BE2C (cell line): Measurements from ENCODE around the gene UBR3.

ENCODE experiments used
- DNase-seq: peaks from one replicate; pipeline ENCODE4 v3.0.0-alpha.2; 2020
- H3K27me3 ChIP-seq: fragments of 250-450 bp; sonication (Bioruptor Pico); 2 replicates; pipeline ENCODE4 v1.5.1; 2020; ENCODE audit warnings: mild to moderate bottlenecking
- H3K36me3 ChIP-seq: fragments of 250-450 bp; sonication (Bioruptor Pico); 2 replicates; pipeline ENCODE4 v1.5.1; 2020; ENCODE audit warnings: mild to moderate bottlenecking
- H3K4me1 ChIP-seq: fragments of 250-450 bp; sonication (Bioruptor Pico); 2 replicates; pipeline ENCODE4 v1.5.1; 2020
- H3K4me3 ChIP-seq: 2 replicates; pipeline ENCODE4 v1.5.1; 2011; ENCODE audit warnings: low read depth, low read length
- H3K9me3 ChIP-seq: fragments of 250-450 bp; sonication (Bioruptor Pico); 2 replicates; pipeline ENCODE4 v1.5.1; 2020
- TF ChIP-seq, protein P1 (sequence below): IDR thresholded peaks from 2 replicates; pipeline ENCODE4 v1.5.1; 2012; ENCODE audit warnings: mild to moderate bottlenecking, low read depth, low read length

Gene UBR3

DNA sequence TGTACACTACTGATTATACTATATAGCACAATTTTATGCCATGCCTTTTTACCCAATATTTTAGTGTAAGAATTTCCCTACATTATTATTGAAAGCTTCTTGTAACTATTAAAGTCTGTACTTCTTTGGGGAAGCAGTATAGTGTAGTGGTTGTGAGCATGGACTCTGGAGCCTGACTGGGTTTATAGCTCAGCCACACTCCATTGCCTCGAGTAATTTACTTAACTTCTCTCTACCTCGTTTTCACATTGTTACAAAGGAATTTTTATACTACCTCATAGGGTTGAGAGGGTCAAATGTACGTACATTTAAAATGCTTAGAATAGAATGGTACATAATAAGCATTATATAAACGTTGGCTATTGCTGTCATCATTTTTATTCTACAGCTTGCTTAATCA is 139.2 kb downstream of the UBR3 start:
- Histone ChIP-seq H3K4me1 (no peaks in the 10 kb centered on the region), H3K36me3 (no peaks in the 10 kb centered on the region), H3K9me3 (no peaks in the 10 kb centered on the region), H3K4me3 (no peak overlapping the region), H3K27me3 (no peaks in the 10 kb centered on the region)
- TF ChIP-seq, protein P1, sequence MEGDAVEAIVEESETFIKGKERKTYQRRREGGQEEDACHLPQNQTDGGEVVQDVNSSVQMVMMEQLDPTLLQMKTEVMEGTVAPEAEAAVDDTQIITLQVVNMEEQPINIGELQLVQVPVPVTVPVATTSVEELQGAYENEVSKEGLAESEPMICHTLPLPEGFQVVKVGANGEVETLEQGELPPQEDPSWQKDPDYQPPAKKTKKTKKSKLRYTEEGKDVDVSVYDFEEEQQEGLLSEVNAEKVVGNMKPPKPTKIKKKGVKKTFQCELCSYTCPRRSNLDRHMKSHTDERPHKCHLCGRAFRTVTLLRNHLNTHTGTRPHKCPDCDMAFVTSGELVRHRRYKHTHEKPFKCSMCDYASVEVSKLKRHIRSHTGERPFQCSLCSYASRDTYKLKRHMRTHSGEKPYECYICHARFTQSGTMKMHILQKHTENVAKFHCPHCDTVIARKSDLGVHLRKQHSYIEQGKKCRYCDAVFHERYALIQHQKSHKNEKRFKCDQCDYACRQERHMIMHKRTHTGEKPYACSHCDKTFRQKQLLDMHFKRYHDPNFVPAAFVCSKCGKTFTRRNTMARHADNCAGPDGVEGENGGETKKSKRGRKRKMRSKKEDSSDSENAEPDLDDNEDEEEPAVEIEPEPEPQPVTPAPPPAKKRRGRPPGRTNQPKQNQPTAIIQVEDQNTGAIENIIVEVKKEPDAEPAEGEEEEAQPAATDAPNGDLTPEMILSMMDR: no peak
- DNase-seq: no peak

DNA sequence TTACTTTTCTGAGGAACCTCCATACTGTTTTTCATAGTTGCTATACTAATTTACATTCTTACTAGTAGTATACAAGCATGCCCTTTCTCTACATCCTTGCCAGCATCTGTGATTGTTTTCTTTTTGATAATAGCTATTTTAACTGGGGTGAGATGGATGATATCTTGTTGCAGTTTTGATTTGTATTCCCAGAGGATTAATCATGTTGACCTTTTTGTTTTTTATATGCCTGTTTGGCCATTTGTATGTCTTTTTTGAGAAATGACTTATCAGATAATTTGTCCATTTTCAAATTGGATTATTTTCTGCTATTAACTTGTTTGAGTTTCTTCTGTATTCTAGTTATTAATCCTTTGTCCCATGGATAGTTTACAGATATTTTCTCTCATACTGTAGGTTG is 141.5 kb downstream of the UBR3 start:
- no peak for DNase-seq
- Histone ChIP-seq H3K27me3 (no peaks in the 10 kb centered on the region), H3K9me3 (no peaks in the 10 kb centered on the region), H3K4me1 (no peaks in the 10 kb centered on the region), H3K4me3 (no peak overlapping the region), H3K36me3 (no peaks in the 10 kb centered on the region)
- TF ChIP-seq, protein P1: no peak

DNA sequence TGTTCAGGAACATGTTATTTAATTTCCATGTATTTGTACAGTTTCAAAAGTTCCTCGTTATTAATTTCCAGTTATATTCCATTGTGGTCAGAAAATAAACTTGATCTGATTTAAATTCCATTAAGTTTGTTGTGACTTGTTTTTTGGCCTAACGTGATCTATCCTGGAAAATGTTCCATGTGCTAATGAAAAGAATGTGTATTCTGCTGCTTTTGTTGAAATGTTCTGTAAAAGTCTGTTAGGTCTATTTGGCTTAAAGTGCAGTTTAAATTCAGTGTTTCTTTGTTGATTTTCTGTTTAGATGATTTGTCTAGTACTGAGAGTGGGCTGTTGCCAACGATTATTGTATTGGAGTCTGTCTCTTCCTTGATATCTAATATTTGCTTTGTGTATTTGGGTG is 148.0 kb downstream of the UBR3 start:
- Histone ChIP-seq H3K4me3 (no peak overlapping the region), H3K4me1 (no peaks in the 10 kb centered on the region), H3K27me3 (no peaks in the 10 kb centered on the region), H3K36me3 (no peaks in the 10 kb centered on the region), H3K9me3 (no peaks in the 10 kb centered on the region)
- no peak for DNase-seq
- TF ChIP-seq, protein P1: no peak

DNA sequence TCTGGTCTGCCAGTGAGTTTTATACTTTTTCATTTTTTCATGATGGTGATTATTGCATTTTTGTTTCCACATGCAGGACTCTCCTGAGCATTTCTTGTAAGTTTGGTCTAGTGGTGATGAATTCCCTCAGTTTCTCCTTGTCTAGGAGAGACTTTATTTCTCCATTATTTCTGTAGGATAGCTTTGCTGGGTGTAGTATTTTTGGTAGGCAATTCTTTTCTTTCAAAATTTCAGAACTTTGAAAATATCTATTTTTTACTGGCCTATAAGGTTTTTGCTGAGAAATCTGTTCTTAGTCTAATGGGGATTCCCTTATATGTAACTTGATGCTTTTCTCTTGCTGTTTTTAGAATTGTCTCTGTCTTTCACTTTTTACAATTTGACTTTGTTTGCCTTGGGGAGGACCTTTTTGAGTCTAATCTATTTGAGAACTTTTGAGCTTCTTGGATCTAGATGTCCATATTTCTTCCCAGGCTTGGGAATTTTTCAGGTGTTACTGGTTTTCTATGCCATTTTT is 149.1 kb downstream of the UBR3 start:
- H3K9me3 ChIP-seq: no peaks in the 10 kb centered on the region
- H3K27me3 ChIP-seq: no peaks in the 10 kb centered on the region
- TF ChIP-seq, protein P1: no peak
- no peak overlapping the region for H3K4me3 ChIP-seq
- no peaks in the 10 kb centered on the region for H3K36me3 ChIP-seq
- H3K4me1 ChIP-seq: no peaks in the 10 kb centered on the region
- no peak for DNase-seq

DNA sequence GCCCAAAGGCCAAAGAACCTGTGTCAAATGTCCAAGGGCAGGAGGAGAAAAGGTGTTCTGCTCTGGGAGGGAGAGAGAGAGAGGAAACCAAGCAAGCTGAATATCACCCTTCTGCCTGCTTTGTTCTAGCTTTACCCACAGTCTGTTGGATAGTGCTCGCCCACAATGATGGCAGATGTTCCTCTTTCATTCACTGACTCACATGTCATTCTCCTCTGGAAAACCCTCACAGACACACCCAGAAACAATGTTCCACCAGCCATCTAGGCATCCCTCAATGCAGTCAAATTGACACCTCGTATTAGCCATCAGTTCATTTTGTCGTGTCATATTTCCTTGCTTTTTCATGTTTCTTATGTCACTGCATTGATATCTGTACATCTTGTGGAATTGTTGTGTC is 150.3 kb downstream of the UBR3 start:
- Histone ChIP-seq H3K4me3 (no peak overlapping the region), H3K4me1 (no peaks in the 10 kb centered on the region), H3K36me3 (no peaks in the 10 kb centered on the region), H3K9me3 (no peaks in the 10 kb centered on the region), H3K27me3 (no peaks in the 10 kb centered on the region)
- DNase-seq: no peak
- TF ChIP-seq, protein P1: no peak

DNA sequence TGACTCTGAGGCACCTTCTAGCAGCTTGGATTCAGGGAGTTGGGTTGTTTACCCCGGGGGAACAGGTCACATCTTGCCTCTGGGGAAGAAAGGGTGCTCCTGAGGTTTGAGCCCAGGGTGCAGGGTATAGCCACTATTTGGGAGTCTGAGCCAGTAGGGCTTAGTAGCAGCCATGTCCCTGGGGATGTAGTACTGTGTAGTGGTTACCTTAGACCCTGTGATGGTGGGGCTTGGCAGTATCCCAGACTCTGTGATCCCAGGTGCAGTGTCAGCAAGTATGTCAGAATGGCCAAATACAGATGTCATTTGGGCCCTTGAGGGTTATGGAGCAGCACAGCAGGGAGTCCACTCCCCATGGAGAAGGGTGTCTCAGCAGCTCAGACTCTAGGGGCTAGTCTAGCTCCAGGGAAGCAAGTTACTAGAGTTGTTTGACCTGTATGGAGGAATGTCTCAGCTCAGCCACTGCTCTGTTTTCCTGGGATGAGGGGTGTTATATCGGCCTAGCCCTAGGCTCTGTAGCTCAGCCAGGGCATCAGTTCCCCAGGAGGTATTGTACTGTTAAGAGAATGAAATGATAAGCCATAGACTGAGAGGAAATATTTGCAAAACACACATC is 151.3 kb downstream of the UBR3 start:
- TF ChIP-seq, protein P1: no peak
- H3K4me1 ChIP-seq: no peaks in the 10 kb centered on the region
- H3K27me3 ChIP-seq: no peaks in the 10 kb centered on the region
- no peaks in the 10 kb centered on the region for H3K36me3 ChIP-seq
- H3K9me3 ChIP-seq: no peaks in the 10 kb centered on the region
- H3K4me3 ChIP-seq: no peak overlapping the region
- DNase-seq: no peak
